ENCODE data around the gene INMT.

Gene INMT

DNA sequence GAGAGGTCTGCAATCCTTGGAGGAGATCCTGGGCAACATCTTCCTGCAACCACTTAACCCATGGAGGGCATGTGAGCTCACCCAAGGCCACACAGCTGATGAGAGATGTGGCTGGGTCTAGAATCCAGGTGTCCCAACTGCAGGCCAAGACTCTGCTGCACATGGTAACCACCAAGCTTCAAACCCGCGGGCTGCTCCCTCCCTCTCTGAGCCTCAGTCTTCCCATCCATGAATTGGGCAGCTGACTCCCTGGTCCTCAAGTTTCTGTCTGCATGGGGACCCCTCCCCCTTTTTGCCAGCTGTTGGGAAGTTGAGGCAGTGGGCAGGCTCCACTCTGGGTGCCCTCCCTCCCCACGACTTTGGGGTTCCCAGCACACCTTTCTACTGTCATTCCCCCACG, 20.9 kb upstream of the INMT start:
- TF ChIP-seq, protein P1, sequence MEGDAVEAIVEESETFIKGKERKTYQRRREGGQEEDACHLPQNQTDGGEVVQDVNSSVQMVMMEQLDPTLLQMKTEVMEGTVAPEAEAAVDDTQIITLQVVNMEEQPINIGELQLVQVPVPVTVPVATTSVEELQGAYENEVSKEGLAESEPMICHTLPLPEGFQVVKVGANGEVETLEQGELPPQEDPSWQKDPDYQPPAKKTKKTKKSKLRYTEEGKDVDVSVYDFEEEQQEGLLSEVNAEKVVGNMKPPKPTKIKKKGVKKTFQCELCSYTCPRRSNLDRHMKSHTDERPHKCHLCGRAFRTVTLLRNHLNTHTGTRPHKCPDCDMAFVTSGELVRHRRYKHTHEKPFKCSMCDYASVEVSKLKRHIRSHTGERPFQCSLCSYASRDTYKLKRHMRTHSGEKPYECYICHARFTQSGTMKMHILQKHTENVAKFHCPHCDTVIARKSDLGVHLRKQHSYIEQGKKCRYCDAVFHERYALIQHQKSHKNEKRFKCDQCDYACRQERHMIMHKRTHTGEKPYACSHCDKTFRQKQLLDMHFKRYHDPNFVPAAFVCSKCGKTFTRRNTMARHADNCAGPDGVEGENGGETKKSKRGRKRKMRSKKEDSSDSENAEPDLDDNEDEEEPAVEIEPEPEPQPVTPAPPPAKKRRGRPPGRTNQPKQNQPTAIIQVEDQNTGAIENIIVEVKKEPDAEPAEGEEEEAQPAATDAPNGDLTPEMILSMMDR (conservative IDR thresholded peaks at IDR 0.05; ENCODE audit: low read length), result no peak
- no peak for TF ChIP-seq EZH2phosphoT487 (IDR thresholded peaks at IDR 0.05; ENCODE audit: borderline replicate concordance)
- H3K9me3 ChIP-seq (ENCODE audit: insufficient read depth, low read depth, low read length), result no peaks in the 10 kb centered on the region
- H2AFZ ChIP-seq (ENCODE audit: low read length), result no peak overlapping the region
- H3K4me2 ChIP-seq (ENCODE audit: low read depth, low read length, poor library complexity, severe bottlenecking), result no peak overlapping the region
- H4K20me1 ChIP-seq (ENCODE audit: insufficient read depth, low read length, poor library complexity, severe bottlenecking), result no peaks in the 10 kb centered on the region
- no peaks in the 10 kb centered on the region for H3F3A ChIP-seq (ENCODE audit: low read depth)
- no peak overlapping the region for H3K9ac ChIP-seq (ENCODE audit: low read depth, low read length, poor library complexity, severe bottlenecking)
- no peaks in the 10 kb centered on the region for H3K27me3 ChIP-seq (ENCODE audit: insufficient read depth, low read length, poor library complexity, severe bottlenecking)
- H3K36me3 ChIP-seq (ENCODE audit: insufficient read depth, low read length), result no peaks in the 10 kb centered on the region
- H3K4me3 ChIP-seq (ENCODE audit: low read length, poor library complexity, severe bottlenecking), result no peak overlapping the region
- no peaks in the 10 kb centered on the region for H3K9me2 ChIP-seq (replicated peaks; ENCODE audit: low read depth, low read length)
- H3K79me2 ChIP-seq (ENCODE audit: insufficient read depth, low read length), result no peaks in the 10 kb centered on the region
- peaks cover 31% of the 10 kb centered on the region for H3K4me1 ChIP-seq (ENCODE audit: insufficient read depth, low read length, poor library complexity, severe bottlenecking)

DNA sequence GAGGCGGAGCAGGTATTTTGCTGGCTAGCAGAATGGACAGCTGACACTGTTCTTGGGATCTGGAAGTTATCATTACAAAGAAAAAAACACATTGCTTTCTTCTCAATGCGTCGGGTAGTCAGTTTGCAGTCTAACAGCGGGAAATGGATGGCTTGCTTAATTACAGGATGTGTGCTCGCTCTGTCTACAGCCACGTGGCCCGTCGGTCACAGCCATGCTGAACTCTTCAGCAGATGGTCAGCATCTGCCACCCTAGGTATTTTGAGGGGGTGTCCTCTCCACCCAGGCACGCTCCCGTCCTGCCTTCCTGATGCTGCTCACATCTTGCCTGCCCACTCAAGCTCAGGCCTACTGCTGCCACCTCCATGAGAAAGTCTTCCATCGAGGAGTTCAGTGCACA, 20.4 kb upstream of the INMT start:
- no peaks in the 10 kb centered on the region for H3K27me3 ChIP-seq (ENCODE audit: insufficient read depth, low read length, poor library complexity, severe bottlenecking)

DNA sequence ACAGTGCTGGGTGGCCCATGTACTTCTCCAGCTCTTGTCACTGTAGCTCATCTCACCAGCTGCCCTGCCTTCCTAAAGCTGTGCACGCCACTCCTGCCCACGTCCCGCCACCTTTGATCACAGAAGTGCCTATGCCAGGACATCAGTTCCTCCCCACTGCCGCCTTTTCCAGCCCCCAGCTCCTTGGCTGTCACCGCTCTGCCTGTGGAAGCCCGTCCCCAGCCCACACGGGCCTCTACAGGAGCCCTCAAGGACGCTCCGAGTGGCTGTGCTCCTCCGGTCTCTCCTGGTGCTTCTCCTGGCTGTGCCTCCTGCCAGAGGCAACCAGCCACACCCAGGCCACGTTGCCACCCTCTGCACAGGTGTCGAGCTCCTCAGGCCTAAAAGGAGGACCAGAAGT, 19.3 kb upstream of the INMT start:
- Histone ChIP-seq H3K9me3 (ENCODE audit: insufficient read depth, low read depth, low read length) (no peaks in the 10 kb centered on the region), H3K9ac (ENCODE audit: low read depth, low read length, poor library complexity, severe bottlenecking) (no peak overlapping the region), H3K4me1 (ENCODE audit: insufficient read depth, low read length, poor library complexity, severe bottlenecking) (peaks cover 18% of the 10 kb centered on the region), H3F3A (ENCODE audit: low read depth) (no peaks in the 10 kb centered on the region), H3K36me3 (ENCODE audit: insufficient read depth, low read length) (no peaks in the 10 kb centered on the region), H4K20me1 (ENCODE audit: insufficient read depth, low read length, poor library complexity, severe bottlenecking) (no peaks in the 10 kb centered on the region), H3K4me2 (ENCODE audit: low read depth, low read length, poor library complexity, severe bottlenecking) (no peak overlapping the region), H3K27me3 (ENCODE audit: insufficient read depth, low read length, poor library complexity, severe bottlenecking) (no peaks in the 10 kb centered on the region), H3K4me3 (ENCODE audit: low read length, poor library complexity, severe bottlenecking) (no peak overlapping the region), H3K9me2 (replicated peaks; ENCODE audit: low read depth, low read length) (no peaks in the 10 kb centered on the region), H2AFZ (ENCODE audit: low read length) (no peak overlapping the region), H3K79me2 (ENCODE audit: insufficient read depth, low read length) (no peaks in the 10 kb centered on the region)
- TF ChIP-seq, protein P1 (conservative IDR thresholded peaks at IDR 0.05; ENCODE audit: low read length), result no peak
- TF ChIP-seq EZH2phosphoT487 (IDR thresholded peaks at IDR 0.05; ENCODE audit: borderline replicate concordance), result no peak

More for the DNA sequence above, 20.4 kb upstream of the INMT start:
- Histone ChIP-seq H3K9ac (ENCODE audit: low read depth, low read length, poor library complexity, severe bottlenecking) (no peak overlapping the region), H3F3A (ENCODE audit: low read depth) (no peaks in the 10 kb centered on the region), H2AFZ (ENCODE audit: low read length) (no peak overlapping the region), H3K4me3 (ENCODE audit: low read length, poor library complexity, severe bottlenecking) (no peak overlapping the region), H3K9me2 (replicated peaks; ENCODE audit: low read depth, low read length) (no peaks in the 10 kb centered on the region), H3K4me2 (ENCODE audit: low read depth, low read length, poor library complexity, severe bottlenecking) (no peak overlapping the region), H3K9me3 (ENCODE audit: insufficient read depth, low read depth, low read length) (no peaks in the 10 kb centered on the region), H3K36me3 (ENCODE audit: insufficient read depth, low read length) (no peaks in the 10 kb centered on the region), H3K4me1 (ENCODE audit: insufficient read depth, low read length, poor library complexity, severe bottlenecking) (peaks cover 27% of the 10 kb centered on the region), H3K79me2 (ENCODE audit: insufficient read depth, low read length) (no peaks in the 10 kb centered on the region), H4K20me1 (ENCODE audit: insufficient read depth, low read length, poor library complexity, severe bottlenecking) (no peaks in the 10 kb centered on the region)
- TF ChIP-seq, protein P1 (conservative IDR thresholded peaks at IDR 0.05; ENCODE audit: low read length), result no peak
